BLaER1 treated with 17β-estradiol and CSF1 and Interleukin-3, amounts not matched to agents 10 nM and 100 nM (cell line): ENCODE results near the gene TMEM272.

Experiments
- H3K27ac ChIP-seq, 11 experiments: shearing (Covaris generic); formaldehyde crosslinking; 2 replicates each; pipeline ENCODE4 v1.8.1; 2022
- H3K27me3 ChIP-seq, 11 experiments: shearing (Covaris generic); formaldehyde crosslinking; 2 replicates each; pipeline ENCODE4 v1.8.1; 2022
- H3K36me3 ChIP-seq, 11 experiments: shearing (Covaris generic); formaldehyde crosslinking; 2 replicates each; pipeline ENCODE4 v1.8.1; 2022
- H3K4me1 ChIP-seq, 10 experiments: shearing (Covaris generic); formaldehyde crosslinking; 2 replicates each; pipeline ENCODE4 v1.8.1; 2022
- H3K4me2 ChIP-seq, 11 experiments: shearing (Covaris generic); formaldehyde crosslinking; 2 replicates each; pipeline ENCODE4 v1.8.1; 2022
- H3K4me3 ChIP-seq, 10 experiments: shearing (Covaris generic); formaldehyde crosslinking; 2 replicates each; pipeline ENCODE4 v1.8.1; 2022
- H3K9ac ChIP-seq, 11 experiments: shearing (Covaris generic); formaldehyde crosslinking; 2 replicates each; pipeline ENCODE4 v1.8.1; 2022
- H3K9me3 ChIP-seq, 11 experiments: shearing (Covaris generic); formaldehyde crosslinking; replicated peaks in 1 of 11; 2 replicates each; pipeline ENCODE4 v1.8.1; 2022
- H4K20me1 ChIP-seq, 11 experiments: shearing (Covaris generic); formaldehyde crosslinking; 2 replicates each; pipeline ENCODE4 v1.8.1; 2022
- Cebpa-rat ChIP-seq, 11 experiments: shearing (Covaris generic); IDR thresholded peaks; 2 replicates each; pipeline ENCODE4 v1.8.1; 2022

TMEM272 gene

GRCh38 chr13:51801631-51802099 lies 43.3 kb downstream of the TMEM272 start:
- Histone ChIP-seq H3K4me1 (peaks cover 40 to 60% (median 53%) of the 10 kb centered on the region in 10 experiments), H3K4me3 (no peak overlapping the region), H3K27me3 (peaks cover 0 to 5% (median 0%) of the 10 kb centered on the region in 11 experiments; a peak in 1 of 22 replicates), H3K9me3 (no peaks in the 10 kb centered on the region), H3K9ac (peak overlapping the region in 2 of 11 experiments; percentile 29 to 35; a peak in 2 of 22 replicates), H3K27ac (peak overlapping the region in 2 of 11 experiments; percentile 35 to 97; a peak in 4 of 22 replicates), H3K36me3 (no peaks in the 10 kb centered on the region), H4K20me1 (no peaks in the 10 kb centered on the region; a peak in 1 of 22 replicates), H3K4me2 (peak overlapping the region in 9 of 11 experiments; percentile 4 to 98 (median 91); a peak in 15 of 22 replicates)
- no peak for TF ChIP-seq Cebpa-rat (IDR thresholded peaks at IDR 0.05)

GRCh38 chr13:51800486-51800885 lies 44.5 kb downstream of the TMEM272 start:
- peak overlapping the region; percentile 6 to 94 (median 30); a peak in 16 of 22 replicates for H3K4me2 ChIP-seq
- H3K4me3 ChIP-seq, result no peak overlapping the region
- no peaks in the 10 kb centered on the region; a peak in 1 of 22 replicates for H4K20me1 ChIP-seq
- H3K9me3 ChIP-seq, result no peaks in the 10 kb centered on the region
- no peak overlapping the region for H3K27ac ChIP-seq
- H3K9ac ChIP-seq, result no peak overlapping the region
- H3K27me3 ChIP-seq, result peaks cover 0 to 5% (median 0%) of the 10 kb centered on the region in 11 experiments; a peak in 1 of 22 replicates
- no peaks in the 10 kb centered on the region for H3K36me3 ChIP-seq
- no peak for TF ChIP-seq Cebpa-rat (IDR thresholded peaks at IDR 0.05)
- peaks cover 41 to 52% (median 47%) of the 10 kb centered on the region in 10 experiments for H3K4me1 ChIP-seq

GRCh38 chr13:51799261-51799660 lies 45.7 kb downstream of the TMEM272 start:
- H3K4me3 ChIP-seq, result no peak overlapping the region
- no peaks in the 10 kb centered on the region; a peak in 2 of 22 replicates for H4K20me1 ChIP-seq
- H3K9me3 ChIP-seq, result no peaks in the 10 kb centered on the region
- peaks cover 0 to 5% (median 0%) of the 10 kb centered on the region in 11 experiments; a peak in 1 of 22 replicates for H3K27me3 ChIP-seq
- H3K9ac ChIP-seq, result no peak overlapping the region
- no peak for TF ChIP-seq Cebpa-rat (IDR thresholded peaks at IDR 0.05)
- peaks cover 43 to 53% (median 48%) of the 10 kb centered on the region in 10 experiments for H3K4me1 ChIP-seq
- no peak overlapping the region for H3K4me2 ChIP-seq
- H3K27ac ChIP-seq, result no peak overlapping the region
- H3K36me3 ChIP-seq, result no peaks in the 10 kb centered on the region

GRCh38 chr13:51797664-51798488 lies 47.1 kb downstream of the TMEM272 start:
- Histone ChIP-seq H4K20me1 (peaks cover 0 to 4% (median 0%) of the 10 kb centered on the region in 11 experiments; a peak in 2 of 22 replicates), H3K9ac (no peak overlapping the region), H3K27me3 (peaks cover 0 to 5% (median 0%) of the 10 kb centered on the region in 11 experiments; a peak in 1 of 22 replicates), H3K4me3 (no peak overlapping the region), H3K9me3 (no peaks in the 10 kb centered on the region), H3K27ac (no peak overlapping the region), H3K4me2 (no peak overlapping the region), H3K36me3 (no peaks in the 10 kb centered on the region), H3K4me1 (peaks cover 51 to 61% (median 54%) of the 10 kb centered on the region in 10 experiments)
- TF ChIP-seq Cebpa-rat (IDR thresholded peaks at IDR 0.05), result no peak

GRCh38 chr13:51796546-51796945 lies 48.4 kb downstream of the TMEM272 start:
- Histone ChIP-seq H3K4me2 (no peak overlapping the region), H3K4me1 (peaks cover 42 to 53% (median 45%) of the 10 kb centered on the region in 10 experiments), H3K4me3 (no peak overlapping the region), H3K27ac (no peak overlapping the region), H4K20me1 (peaks cover 0 to 4% (median 0%) of the 10 kb centered on the region in 11 experiments; a peak in 2 of 22 replicates), H3K36me3 (no peaks in the 10 kb centered on the region), H3K9ac (no peak overlapping the region), H3K9me3 (no peaks in the 10 kb centered on the region), H3K27me3 (peaks cover 0 to 5% (median 0%) of the 10 kb centered on the region in 11 experiments; a peak in 1 of 22 replicates)
- no peak for TF ChIP-seq Cebpa-rat (IDR thresholded peaks at IDR 0.05)

GRCh38 chr13:51795419-51795818 lies 49.6 kb downstream of the TMEM272 start:
- Histone ChIP-seq H3K4me2 (peak overlapping the region; percentile 12 to 90 (median 77); a peak in 19 of 22 replicates), H3K27ac (no peak overlapping the region; a peak in 2 of 22 replicates), H3K9ac (no peak overlapping the region), H3K27me3 (peaks cover 0 to 3% (median 0%) of the 10 kb centered on the region in 11 experiments; a peak in 1 of 22 replicates), H4K20me1 (peaks cover 0 to 4% (median 0%) of the 10 kb centered on the region in 11 experiments; a peak in 2 of 22 replicates), H3K9me3 (no peaks in the 10 kb centered on the region), H3K36me3 (no peaks in the 10 kb centered on the region), H3K4me3 (no peak overlapping the region), H3K4me1 (peaks cover 31 to 43% (median 38%) of the 10 kb centered on the region in 10 experiments)
- TF ChIP-seq Cebpa-rat (IDR thresholded peaks at IDR 0.05), result no peak

- H3K4me3 ChIP-seq, result no peak overlapping the region
- no peak overlapping the region for H3K9ac ChIP-seq
- peaks cover 29 to 39% (median 35%) of the 10 kb centered on the region in 10 experiments for H3K4me1 ChIP-seq
- peak overlapping the region in 3 of 11 experiments; percentile 55 to 74 (median 67); a peak in 3 of 22 replicates for H3K27ac ChIP-seq
- TF ChIP-seq Cebpa-rat (IDR thresholded peaks at IDR 0.05), result no peak
- no peaks in the 10 kb centered on the region for H3K9me3 ChIP-seq
- H3K4me2 ChIP-seq, result peak overlapping the region; percentile 58 to 90 (median 77)
- H4K20me1 ChIP-seq, result peaks cover 0 to 4% (median 0%) of the 10 kb centered on the region in 11 experiments; a peak in 2 of 22 replicates
- no peaks in the 10 kb centered on the region for H3K27me3 ChIP-seq
- no peaks in the 10 kb centered on the region for H3K36me3 ChIP-seq
Observed at GRCh38 chr13:51794964-51795363, 50.0 kb downstream of the TMEM272 start.

GRCh38 chr13:51793570-51794271 lies 51.3 kb downstream of the TMEM272 start:
- no peak for TF ChIP-seq Cebpa-rat (IDR thresholded peaks at IDR 0.05)
- peak overlapping the region; percentile 25 to 58 (median 43); a peak in 19 of 22 replicates for H3K9ac ChIP-seq
- H4K20me1 ChIP-seq, result peaks cover 0 to 4% (median 0%) of the 10 kb centered on the region in 11 experiments; a peak in 2 of 22 replicates
- peak overlapping the region; percentile 31 to 74 (median 66); a peak in 21 of 22 replicates for H3K27ac ChIP-seq
- no peaks in the 10 kb centered on the region for H3K9me3 ChIP-seq
- H3K4me2 ChIP-seq, result peak overlapping the region; percentile 58 to 90 (median 77)
- no peaks in the 10 kb centered on the region for H3K36me3 ChIP-seq
- H3K4me3 ChIP-seq, result peak overlapping the region in 2 of 10 experiments; percentile 0 to 14; a peak in 2 of 20 replicates
- H3K27me3 ChIP-seq, result no peaks in the 10 kb centered on the region
- peaks cover 29 to 39% (median 35%) of the 10 kb centered on the region in 10 experiments for H3K4me1 ChIP-seq
